ENCODE results near the gene ANO6. TPM values are rescaled to one million over a fixed set of nuclear protein-coding genes. Genes with fewer than 3 reads are reported as not detected.
A peak's percentile ranks its signal among the peaks of the same experiment; 100 is the strongest.

The ANO6 gene
- total RNA-seq, 2 donors from 2014 or later = 32.2 to 69.5 TPM

DNA sequence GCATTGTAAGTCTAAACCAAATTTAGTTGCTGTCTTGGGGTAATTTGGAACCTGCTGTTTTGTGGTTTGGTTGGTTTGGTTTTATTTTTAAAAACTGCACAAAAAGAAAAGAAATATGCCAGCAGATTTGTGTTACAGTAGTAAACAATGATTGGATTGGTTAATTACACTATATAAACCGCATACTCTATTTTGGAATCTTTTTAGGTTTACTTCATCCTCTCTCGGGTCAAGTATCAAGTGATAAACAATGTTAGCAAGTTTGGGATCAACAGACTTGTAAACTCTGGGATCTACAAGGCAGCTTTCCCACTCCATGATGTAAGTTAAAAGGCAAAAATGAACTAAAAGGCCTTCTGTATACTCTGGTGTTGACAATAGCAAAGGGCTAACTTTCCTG, 132.4 kb downstream of the ANO6 start:
- no peak overlapping the region for H3K4me3 Mint-ChIP-seq
- peaks cover 12% of the 10 kb centered on the region for H3K4me1 Mint-ChIP-seq
- peaks cover 19% of the 10 kb centered on the region for H3K36me3 Mint-ChIP-seq (ENCODE audit: low read depth)
- DNase-seq = no peak
- H3K9me3 ChIP-seq (ENCODE audit: control insufficient read depth, low read length, poor library complexity, severe bottlenecking) = no peaks in the 10 kb centered on the region
- H3K27me3 Mint-ChIP-seq = no peaks in the 10 kb centered on the region
- no peak for ATAC-seq
- H3K27ac Mint-ChIP-seq = no peak overlapping the region

- H3K4me1 Mint-ChIP-seq = peaks cover 17% of the 10 kb centered on the region
- no peaks in the 10 kb centered on the region for H3K9me3 ChIP-seq (ENCODE audit: control insufficient read depth, low read length, poor library complexity, severe bottlenecking)
- ATAC-seq (no peak), DNase-seq (no peak)
- H3K27ac Mint-ChIP-seq = no peak overlapping the region
- no peaks in the 10 kb centered on the region for H3K27me3 Mint-ChIP-seq
- H3K4me3 Mint-ChIP-seq = no peak overlapping the region
- peaks cover 22% of the 10 kb centered on the region for H3K36me3 Mint-ChIP-seq (ENCODE audit: low read depth)
These were observed 133.1 kb downstream of the ANO6 start for GRCh38 chr12:45348986-45349385.

GRCh38 chr12:45349916-45350315, 134.0 kb downstream of the ANO6 start:
- no peaks in the 10 kb centered on the region for H3K9me3 ChIP-seq (ENCODE audit: control insufficient read depth, low read length, poor library complexity, severe bottlenecking)
- Mint-ChIP-seq H3K4me1 (peaks cover 21% of the 10 kb centered on the region), H3K4me3 (no peak overlapping the region), H3K27me3 (no peaks in the 10 kb centered on the region), H3K36me3 (ENCODE audit: low read depth) (peaks cover 24% of the 10 kb centered on the region), H3K27ac (no peak overlapping the region)
- ATAC-seq (no peak), DNase-seq (no peak)

- no peaks in the 10 kb centered on the region for H3K9me3 ChIP-seq (ENCODE audit: control insufficient read depth, low read length, poor library complexity, severe bottlenecking)
- Mint-ChIP-seq H3K27ac (no peak overlapping the region), H3K36me3 (ENCODE audit: low read depth) (peaks cover 27% of the 10 kb centered on the region), H3K27me3 (no peaks in the 10 kb centered on the region), H3K4me3 (no peak overlapping the region), H3K4me1 (peaks cover 21% of the 10 kb centered on the region)
- DNase-seq (no peak), ATAC-seq (no peak)
These were observed 135.0 kb downstream of the ANO6 start for GRCh38 chr12:45350861-45351260.

DNA sequence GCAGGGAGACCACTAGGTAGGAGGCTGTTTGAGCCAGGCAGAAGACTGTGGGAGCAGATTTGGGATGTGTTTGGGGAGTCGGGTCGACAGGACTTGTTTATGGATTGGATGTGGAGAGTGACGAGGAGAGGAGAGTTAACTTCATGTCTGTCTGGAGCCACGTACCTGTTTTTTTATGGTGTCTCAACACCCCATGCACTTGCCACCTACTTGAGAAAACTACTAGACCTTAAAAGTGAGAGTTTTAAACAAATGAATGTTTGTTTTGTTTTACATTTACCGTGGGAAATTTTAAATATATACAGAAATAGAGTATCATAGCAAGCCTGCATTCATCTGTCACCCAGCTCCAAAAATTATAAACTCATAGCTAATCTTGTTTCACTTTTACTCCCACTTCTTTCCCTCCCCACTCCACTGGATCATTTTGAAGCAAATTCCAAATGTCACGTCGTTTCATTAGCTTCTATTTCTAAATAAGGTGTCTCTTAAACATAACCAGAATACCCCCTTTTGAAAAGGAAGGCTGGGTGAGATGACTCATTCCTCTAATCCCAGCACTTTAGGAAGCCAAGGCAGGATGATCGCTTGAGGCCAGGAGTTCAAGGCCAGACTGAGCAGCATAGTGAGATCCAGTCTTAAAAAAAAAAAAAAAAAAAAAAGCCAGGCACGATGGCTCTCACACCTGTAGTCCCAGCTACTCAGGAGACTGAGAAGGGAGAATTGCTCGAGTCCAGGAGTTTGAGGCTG, 136.2 kb downstream of the ANO6 start:
- Mint-ChIP-seq H3K27me3 (no peaks in the 10 kb centered on the region), H3K4me1 (peaks cover 21% of the 10 kb centered on the region), H3K36me3 (ENCODE audit: low read depth) (peaks cover 27% of the 10 kb centered on the region), H3K27ac (peak overlapping the region; percentile 0), H3K4me3 (no peak overlapping the region)
- H3K9me3 ChIP-seq (ENCODE audit: control insufficient read depth, low read length, poor library complexity, severe bottlenecking) = no peaks in the 10 kb centered on the region
- no peak for ATAC-seq
- no peak for DNase-seq

- no peaks in the 10 kb centered on the region for H3K9me3 ChIP-seq (ENCODE audit: control insufficient read depth, low read length, poor library complexity, severe bottlenecking)
- H3K27me3 Mint-ChIP-seq = no peaks in the 10 kb centered on the region
- peaks cover 21% of the 10 kb centered on the region for H3K4me1 Mint-ChIP-seq
- H3K27ac Mint-ChIP-seq = peak overlapping the region; percentile 59
- ATAC-seq (no peak), DNase-seq (no peak)
- no peak overlapping the region for H3K4me3 Mint-ChIP-seq
- H3K36me3 Mint-ChIP-seq (ENCODE audit: low read depth) = peaks cover 23% of the 10 kb centered on the region
These were observed 138.0 kb downstream of the ANO6 start for GRCh38 chr12:45353944-45354343.

DNA sequence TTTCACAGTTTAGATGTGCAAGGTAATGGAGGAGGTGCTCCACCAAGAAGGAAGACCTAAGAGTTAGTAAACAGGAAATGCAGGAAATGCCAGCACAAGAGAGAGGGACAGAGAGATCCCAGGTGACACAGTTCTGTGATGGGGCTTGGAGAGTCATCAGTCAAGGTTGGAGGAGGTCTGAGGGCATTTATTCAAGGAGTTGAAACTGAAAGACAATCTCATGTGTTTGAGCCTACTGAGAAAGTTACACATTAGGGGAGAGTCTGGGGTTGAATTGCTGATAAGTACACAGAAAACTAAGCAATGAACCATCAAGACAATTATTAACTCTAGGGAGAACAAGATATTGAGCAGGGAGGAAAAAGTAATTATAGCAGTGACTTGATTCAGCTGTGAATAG, 138.5 kb downstream of the ANO6 start:
- Mint-ChIP-seq H3K4me3 (no peak overlapping the region), H3K27me3 (no peaks in the 10 kb centered on the region), H3K36me3 (ENCODE audit: low read depth) (peaks cover 22% of the 10 kb centered on the region), H3K27ac (peak overlapping the region; percentile 59), H3K4me1 (peaks cover 21% of the 10 kb centered on the region)
- DNase-seq (no peak), ATAC-seq (no peak)
- H3K9me3 ChIP-seq (ENCODE audit: control insufficient read depth, low read length, poor library complexity, severe bottlenecking) = no peaks in the 10 kb centered on the region

DNA sequence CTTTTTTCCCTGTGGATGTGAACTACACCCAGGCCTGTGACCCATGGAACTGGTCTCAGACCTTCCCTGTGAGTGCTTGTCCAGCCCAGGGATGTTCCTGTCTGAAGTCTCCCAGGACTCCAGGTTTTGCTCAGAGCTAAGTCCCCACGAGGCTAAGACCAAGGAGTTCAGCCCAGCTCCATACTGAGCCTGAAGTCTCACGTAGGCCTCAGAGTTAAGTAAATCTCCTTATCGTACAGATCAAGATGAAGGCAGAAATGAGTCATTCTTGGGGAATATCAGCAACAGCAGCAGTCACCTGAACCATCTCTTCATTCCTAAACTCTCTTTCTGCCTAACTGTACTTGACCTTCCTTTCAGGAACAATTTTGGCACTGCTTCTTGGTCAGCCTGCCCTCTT, 139.8 kb downstream of the ANO6 start:
- no peaks in the 10 kb centered on the region for H3K9me3 ChIP-seq (ENCODE audit: control insufficient read depth, low read length, poor library complexity, severe bottlenecking)
- H3K36me3 Mint-ChIP-seq (ENCODE audit: low read depth) = peaks cover 17% of the 10 kb centered on the region
- DNase-seq = no peak
- no peak overlapping the region for H3K4me3 Mint-ChIP-seq
- no peak overlapping the region for H3K27ac Mint-ChIP-seq
- ATAC-seq = no peak
- H3K27me3 Mint-ChIP-seq = no peaks in the 10 kb centered on the region
- H3K4me1 Mint-ChIP-seq = peaks cover 21% of the 10 kb centered on the region

GRCh38 chr12:45356822-45357538, 141.1 kb downstream of the ANO6 start:
- Mint-ChIP-seq H3K27me3 (no peaks in the 10 kb centered on the region), H3K4me3 (no peak overlapping the region), H3K4me1 (peaks cover 19% of the 10 kb centered on the region), H3K36me3 (ENCODE audit: low read depth) (peaks cover 12% of the 10 kb centered on the region), H3K27ac (no peak overlapping the region)
- DNase-seq = no peak
- no peaks in the 10 kb centered on the region for H3K9me3 ChIP-seq (ENCODE audit: control insufficient read depth, low read length, poor library complexity, severe bottlenecking)
- no peak for ATAC-seq

- H3K4me3 Mint-ChIP-seq = no peak overlapping the region
- peaks cover 11% of the 10 kb centered on the region for H3K36me3 Mint-ChIP-seq (ENCODE audit: low read depth)
- H3K27ac Mint-ChIP-seq = no peak overlapping the region
- DNase-seq = no peak
- H3K4me1 Mint-ChIP-seq = peaks cover 15% of the 10 kb centered on the region
- no peaks in the 10 kb centered on the region for H3K27me3 Mint-ChIP-seq
- no peaks in the 10 kb centered on the region for H3K9me3 ChIP-seq (ENCODE audit: control insufficient read depth, low read length, poor library complexity, severe bottlenecking)
- ATAC-seq = no peak
These were observed 141.9 kb downstream of the ANO6 start for GRCh38 chr12:45357539-45358417.

GRCh38 chr12:45362291-45362690, 146.4 kb downstream of the ANO6 start:
- H3K27ac Mint-ChIP-seq = no peak overlapping the region
- no peak for ATAC-seq
- no peaks in the 10 kb centered on the region for H3K9me3 ChIP-seq (ENCODE audit: control insufficient read depth, low read length, poor library complexity, severe bottlenecking)
- peaks cover 4% of the 10 kb centered on the region for H3K36me3 Mint-ChIP-seq (ENCODE audit: low read depth)
- no peaks in the 10 kb centered on the region for H3K4me1 Mint-ChIP-seq
- DNase-seq = no peak
- H3K4me3 Mint-ChIP-seq = no peak overlapping the region
- H3K27me3 Mint-ChIP-seq = no peaks in the 10 kb centered on the region

GRCh38 chr12:45363903-45364302, 148.0 kb downstream of the ANO6 start:
- Mint-ChIP-seq H3K27ac (no peak overlapping the region), H3K27me3 (no peaks in the 10 kb centered on the region), H3K36me3 (ENCODE audit: low read depth) (peaks cover 9% of the 10 kb centered on the region), H3K4me3 (no peak overlapping the region), H3K4me1 (peaks cover 2% of the 10 kb centered on the region)
- ATAC-seq (no peak), DNase-seq (no peak)
- no peaks in the 10 kb centered on the region for H3K9me3 ChIP-seq (ENCODE audit: control insufficient read depth, low read length, poor library complexity, severe bottlenecking)

GRCh38 chr12:45368841-45369489, 153.1 kb downstream of the ANO6 start:
- Mint-ChIP-seq H3K36me3 (ENCODE audit: low read depth) (peaks cover 15% of the 10 kb centered on the region), H3K27ac (no peak overlapping the region), H3K4me3 (no peak overlapping the region), H3K27me3 (no peaks in the 10 kb centered on the region), H3K4me1 (peaks cover 7% of the 10 kb centered on the region)
- H3K9me3 ChIP-seq (ENCODE audit: control insufficient read depth, low read length, poor library complexity, severe bottlenecking) = no peaks in the 10 kb centered on the region
- DNase-seq (no peak), ATAC-seq (no peak)
